Calu3 (cell line): ENCODE measurements around the gene IDH3B. TPM values are rescaled to one million over a fixed set of nuclear protein-coding genes. Genes with fewer than 3 reads are reported as not detected.

Experiments used
- BruUV-seq: library from RNA; stranded (reverse); fragments of 400-500 nt; replicated peaks from 2 replicates; lab custom pipeline; 2021; lab: Mats Ljungman, UMichigan
- CTCF ChIA-PET: fragments of 300-600 bp; sonication (Branson Sonifier 250); formaldehyde crosslinking; loops from one replicate; lab custom pipeline; 2022; ENCODE audit warnings: antibody characterized with exemption; lab: Charles Lee
- DNase-seq: peaks from one replicate; pipeline ENCODE4 v3.0.0; 2022
- H3K27ac Mint-ChIP-seq: one replicate; pipeline ENCODE4 v1.8.0; 2022; ENCODE audit warnings: mixed read lengths; ENCODE audit not compliant: unreplicated experiment
- H3K27me3 Mint-ChIP-seq: one replicate; pipeline ENCODE4 v1.8.0; 2022; ENCODE audit warnings: mixed read lengths; ENCODE audit not compliant: unreplicated experiment
- H3K36me3 Mint-ChIP-seq: one replicate; pipeline ENCODE4 v1.8.0; 2022; ENCODE audit warnings: mild to moderate bottlenecking, moderate library complexity, mixed read lengths; ENCODE audit not compliant: insufficient read depth, unreplicated experiment
- H3K4me1 Mint-ChIP-seq: one replicate; pipeline ENCODE4 v1.8.0; 2022; ENCODE audit warnings: mild to moderate bottlenecking, low read depth, mixed read lengths; ENCODE audit not compliant: unreplicated experiment
- H3K4me3 Mint-ChIP-seq: one replicate; pipeline ENCODE4 v1.8.0; 2022; ENCODE audit warnings: mild to moderate bottlenecking, low read depth, moderate library complexity, mixed read lengths; ENCODE audit not compliant: unreplicated experiment
- H3K9me3 Mint-ChIP-seq: one replicate; pipeline ENCODE4 v1.8.0; 2022; ENCODE audit warnings: low read depth, mixed read lengths; ENCODE audit not compliant: unreplicated experiment
- CTCF ChIP-seq: fragments of 200-600 bp; IDR thresholded peaks from one replicate; pipeline ENCODE4 v1.8.0; 2022; ENCODE audit warnings: antibody characterized with exemption; ENCODE audit not compliant: unreplicated experiment
- intact Hi-C: fragments of 100-400 bp; cut with micrococcal nuclease; formaldehyde crosslinking; loops from one replicate; pipeline ENCODE4 v1.10.0; 2022; ENCODE audit not compliant: unreplicated experiment
- total RNA-seq: library from RNA; stranded (reverse); gene quantifications from 2 replicates; pipeline ENCODE4 v1.2.3, GENCODE V29; 2022

Gene IDH3B
- total RNA-seq, 1 experiment from 2014 or later = 73.6 TPM

DNA sequence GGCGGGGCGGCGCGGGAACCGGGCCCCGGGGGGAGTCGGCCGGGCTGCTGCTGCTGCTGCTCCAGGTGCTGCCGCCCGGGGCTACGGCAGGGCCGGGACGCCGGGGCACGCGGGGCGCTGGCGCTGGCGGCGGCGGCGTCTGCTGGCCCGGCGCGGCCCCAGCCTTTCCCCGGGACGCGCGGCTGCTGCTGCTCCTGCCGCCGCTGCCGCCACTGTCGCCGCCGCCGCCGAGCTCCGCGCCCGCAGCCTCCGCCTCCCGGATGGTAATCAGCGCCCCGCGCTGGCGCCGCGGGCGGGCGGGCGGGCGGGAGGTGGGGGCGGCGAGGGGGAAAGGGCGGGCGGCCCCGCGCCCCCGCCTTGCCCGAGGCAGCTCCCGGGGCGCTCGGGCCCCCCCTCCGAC is 28.9 kb upstream of the IDH3B start:
- peaks cover 12% of the 10 kb centered on the region for H3K4me1 Mint-ChIP-seq
- no TSS peak for BruUV-seq
- peaks cover 13% of the 10 kb centered on the region for H3K36me3 Mint-ChIP-seq
- intact Hi-C loops = no loop called here
- no peak overlapping the region for H3K27ac Mint-ChIP-seq
- no peak overlapping the region for H3K4me3 Mint-ChIP-seq
- no peaks in the 10 kb centered on the region for H3K9me3 Mint-ChIP-seq
- CTCF ChIA-PET = no interaction called here
- peaks cover 64% of the 10 kb centered on the region for H3K27me3 Mint-ChIP-seq
- no peak for DNase-seq
- TF ChIP-seq CTCF = no peak

DNA sequence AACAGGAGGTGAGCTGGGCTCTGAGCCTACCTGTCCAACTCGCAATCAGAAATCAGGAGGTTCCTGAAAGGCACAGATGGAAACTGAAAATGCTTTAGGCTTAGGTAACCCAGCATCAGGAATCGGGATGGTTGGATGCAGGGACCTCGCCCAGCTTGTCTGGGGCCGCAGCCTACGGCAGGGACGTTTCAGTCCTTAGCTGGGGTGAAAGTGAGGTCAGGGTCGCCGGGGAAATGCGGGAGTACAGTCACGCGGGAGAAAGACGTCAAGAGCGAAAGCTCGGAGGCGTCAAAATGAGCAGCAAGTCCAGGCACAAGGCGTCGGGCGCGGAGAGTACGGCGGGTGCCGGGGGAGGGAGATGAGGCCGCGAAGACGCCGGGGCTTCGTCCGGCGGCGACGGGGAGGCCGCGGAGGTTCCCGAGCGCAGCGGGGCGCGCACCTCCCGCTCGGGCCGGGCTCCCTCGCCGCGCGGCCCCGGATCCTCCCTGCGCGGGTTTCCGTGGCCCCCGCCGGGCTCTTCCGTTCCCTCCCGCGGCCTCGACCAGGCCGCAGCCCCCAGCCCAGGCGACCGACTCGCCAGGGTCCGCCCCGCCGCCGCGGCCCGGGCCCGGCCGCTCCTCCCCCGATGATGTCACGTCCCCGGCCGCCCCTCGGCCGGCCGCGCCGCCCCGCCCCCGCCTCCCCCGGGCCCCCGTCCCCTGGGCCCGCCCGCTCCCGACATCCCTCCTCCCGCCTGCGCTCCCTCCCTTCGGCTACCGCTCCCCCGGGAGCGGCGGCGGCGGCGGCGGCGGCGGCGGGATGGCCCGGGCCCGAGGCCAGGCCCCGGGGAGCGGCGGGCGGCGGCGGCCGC is 28.2 kb upstream of the IDH3B start, which contains the start of gene EBF4:
EBF4 (plus strand) TSS at position 745 of the 850 bp plus-strand sequence. CDS start 866 bp downstream, outside the sequence.
- DNase-seq = peak; percentile 9
- TF ChIP-seq CTCF = no peak
- BruUV-seq = no TSS peak
- Mint-ChIP-seq H3K27me3 (peaks cover 63% of the 10 kb centered on the region), H3K27ac (peak within 1 kb of the TSS; percentile 83), H3K4me1 (peaks cover 12% of the 10 kb centered on the region), H3K9me3 (no peaks in the 10 kb centered on the region), H3K4me3 (peak within 1 kb of the TSS; percentile 88), H3K36me3 (peaks cover 13% of the 10 kb centered on the region)
- intact Hi-C loops = no loop called here
- CTCF ChIA-PET = no interaction called here

GRCh38 chr20:2691663-2692035 is 27.6 kb upstream of the IDH3B start:
- Mint-ChIP-seq H3K27me3 (peaks cover 63% of the 10 kb centered on the region), H3K36me3 (peaks cover 13% of the 10 kb centered on the region), H3K4me1 (peaks cover 12% of the 10 kb centered on the region), H3K27ac (peak overlapping the region; percentile 83), H3K9me3 (no peaks in the 10 kb centered on the region), H3K4me3 (peak overlapping the region; percentile 88)
- DNase-seq = no peak
- CTCF ChIA-PET = no interaction called here
- BruUV-seq = no TSS peak
- intact Hi-C loops = no loop called here
- TF ChIP-seq CTCF = no peak

- no peak for TF ChIP-seq CTCF
- H3K4me1 Mint-ChIP-seq = peaks cover 12% of the 10 kb centered on the region
- no peaks in the 10 kb centered on the region for H3K9me3 Mint-ChIP-seq
- H3K27me3 Mint-ChIP-seq = peaks cover 58% of the 10 kb centered on the region
- intact Hi-C loops = no loop called here
- BruUV-seq = no TSS peak
- peak overlapping the region; percentile 10 for H3K27ac Mint-ChIP-seq
- peak overlapping the region; percentile 88 for H3K4me3 Mint-ChIP-seq
- CTCF ChIA-PET = no interaction called here
- DNase-seq = no peak
- peaks cover 13% of the 10 kb centered on the region for H3K36me3 Mint-ChIP-seq
Measured at GRCh38 chr20:2691127-2691526, 27.1 kb upstream of the IDH3B start.
